Testis (tissue), 2 donors: ENCODE data around the gene FCHSD1.
A peak's percentile ranks its signal among the peaks of the same experiment; 100 is the strongest.

Experiments
- CTCF ChIP-seq, 3 experiments: fragments of 450-650 bp in 2 of 3; fragments of 200-600 bp in 1 of 3; sonication (generic) in 1 of 3; IDR thresholded peaks; one replicate each; pipeline ENCODE4 v1.5.1; 2016 to 2019; ENCODE audit warnings: antibody characterized with exemption in 3 of 3, mild to moderate bottlenecking in 2 of 3, moderate library complexity in 1 of 3
- POLR2A ChIP-seq: fragments of 450-650 bp; IDR thresholded peaks from one replicate; pipeline ENCODE4 v1.6.1; 2017; ENCODE audit warnings: antibody characterized with exemption, mild to moderate bottlenecking, moderate library complexity

DNA sequence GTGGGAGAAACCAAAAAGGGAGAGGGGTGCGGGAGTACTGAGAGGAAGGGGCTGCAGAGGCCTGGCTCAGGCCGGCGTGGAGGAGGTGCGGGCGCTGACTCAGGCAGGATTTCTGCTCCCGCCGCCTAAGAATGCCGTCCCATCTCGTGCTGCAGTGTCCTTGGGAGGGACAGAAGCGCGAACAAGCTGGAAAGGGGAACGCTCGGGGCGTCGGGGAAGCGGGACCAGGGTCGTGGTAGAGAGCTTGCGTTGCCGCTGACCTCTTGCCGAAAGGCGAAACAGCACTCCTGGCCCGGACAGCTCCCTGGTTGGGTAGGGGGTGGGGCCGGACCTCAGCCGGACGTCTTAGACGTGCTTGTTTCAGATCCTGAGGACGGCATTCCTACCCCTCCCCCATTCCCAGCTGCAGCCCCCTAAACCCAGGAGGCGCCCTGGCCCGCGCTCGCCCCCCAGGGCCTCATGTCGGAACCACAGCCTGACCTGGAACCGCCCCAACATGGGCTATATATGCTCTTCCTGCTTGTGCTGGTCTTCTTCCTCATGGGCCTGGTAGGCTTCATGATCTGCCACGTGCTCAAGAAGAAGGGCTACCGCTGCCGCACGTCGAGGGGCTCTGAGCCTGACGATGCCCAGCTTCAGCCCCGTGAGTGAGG lies 13.3 kb downstream of the FCHSD1 start:
- TF ChIP-seq POLR2A (no peak), CTCF (IDR thresholded peaks at IDR 0.05) (peak in 1 of 3 experiments; percentile 30)
